ENCODE measurements around the gene MROH2B. TPM values are rescaled to one million over a fixed set of nuclear protein-coding genes. Genes with fewer than 3 reads are reported as not detected.

Gene MROH2B
- polyA plus RNA-seq, 1 donor (not counting 4 experiments of a cell fraction or from before 2014, with no cell fraction given), result not detected

DNA sequence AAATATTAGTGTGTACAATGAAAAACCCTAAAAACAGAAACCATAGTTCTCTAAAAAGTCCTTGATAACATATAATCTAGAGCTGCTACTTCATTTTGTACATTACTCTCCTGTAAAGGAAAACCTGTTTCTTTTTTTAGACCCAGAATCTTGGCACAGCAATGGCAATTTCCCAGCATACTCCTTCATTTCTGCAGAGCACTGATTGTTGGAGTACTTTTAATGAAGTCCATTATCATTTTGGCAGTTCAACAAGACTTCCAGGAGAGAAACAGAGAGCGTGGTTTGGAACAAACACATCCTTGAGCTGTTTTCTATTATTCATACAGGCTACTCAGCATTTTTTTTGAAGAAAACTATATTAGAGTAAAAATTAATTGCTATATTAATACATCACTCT, 22.7 kb upstream of the MROH2B start:
- Histone ChIP-seq H3K4me1 (ENCODE audit: control insufficient read depth, extremely low read depth, insufficient read depth, low read length) (no peaks in the 10 kb centered on the region), H2AFZ (ENCODE audit: control insufficient read depth, low read length) (no peak overlapping the region), H3K9me3 (ENCODE audit: control insufficient read depth, low read depth, low read length) (no peaks in the 10 kb centered on the region), H3K27ac (ENCODE audit: control insufficient read depth, insufficient read depth, low read length) (no peak overlapping the region), H3K79me2 (ENCODE audit: control insufficient read depth, insufficient read depth, low read length) (no peaks in the 10 kb centered on the region), H3K9ac (ENCODE audit: control insufficient read depth, extremely low read depth, insufficient read depth, low read length) (no peak overlapping the region), H3K36me3 (ENCODE audit: control insufficient read depth in 2 of 2, extremely low read depth in 1 of 2, insufficient read depth in 2 of 2, low read length in 2 of 2) (no peaks in the 10 kb centered on the region), H3K4me2 (ENCODE audit: control insufficient read depth, extremely low read depth, insufficient read depth, low read depth, low read length) (no peak overlapping the region), H3K4me3 (ENCODE audit: control insufficient read depth in 2 of 3, extremely low read depth in 1 of 3, insufficient read depth in 2 of 3, low read depth in 1 of 3, low read length in 3 of 3) (no peak overlapping the region), H4K20me1 (ENCODE audit: control insufficient read depth, extremely low read depth, insufficient read depth, low read length) (no peaks in the 10 kb centered on the region), H3K9me1 (ENCODE audit: control insufficient read depth, extremely low read depth, insufficient read depth, low read length) (no peaks in the 10 kb centered on the region), H3K27me3 (ENCODE audit: control insufficient read depth, extremely low read depth, insufficient read depth, low read length) (no peaks in the 10 kb centered on the region)
- FAIRE-seq (no peak), DNase-seq (ENCODE audit: low read depth, low spot score) (no peak)
- TF ChIP-seq, protein P1, sequence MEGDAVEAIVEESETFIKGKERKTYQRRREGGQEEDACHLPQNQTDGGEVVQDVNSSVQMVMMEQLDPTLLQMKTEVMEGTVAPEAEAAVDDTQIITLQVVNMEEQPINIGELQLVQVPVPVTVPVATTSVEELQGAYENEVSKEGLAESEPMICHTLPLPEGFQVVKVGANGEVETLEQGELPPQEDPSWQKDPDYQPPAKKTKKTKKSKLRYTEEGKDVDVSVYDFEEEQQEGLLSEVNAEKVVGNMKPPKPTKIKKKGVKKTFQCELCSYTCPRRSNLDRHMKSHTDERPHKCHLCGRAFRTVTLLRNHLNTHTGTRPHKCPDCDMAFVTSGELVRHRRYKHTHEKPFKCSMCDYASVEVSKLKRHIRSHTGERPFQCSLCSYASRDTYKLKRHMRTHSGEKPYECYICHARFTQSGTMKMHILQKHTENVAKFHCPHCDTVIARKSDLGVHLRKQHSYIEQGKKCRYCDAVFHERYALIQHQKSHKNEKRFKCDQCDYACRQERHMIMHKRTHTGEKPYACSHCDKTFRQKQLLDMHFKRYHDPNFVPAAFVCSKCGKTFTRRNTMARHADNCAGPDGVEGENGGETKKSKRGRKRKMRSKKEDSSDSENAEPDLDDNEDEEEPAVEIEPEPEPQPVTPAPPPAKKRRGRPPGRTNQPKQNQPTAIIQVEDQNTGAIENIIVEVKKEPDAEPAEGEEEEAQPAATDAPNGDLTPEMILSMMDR (optimal IDR thresholded peaks at IDR 0.05 in 1 of 3, IDR thresholded peaks at IDR 0.05 in 1 of 3, conservative IDR thresholded peaks at IDR 0.05 in 1 of 3; ENCODE audit: extremely low read depth in 1 of 3, insufficient read depth in 2 of 3, low read length in 3 of 3), result no peak
- TF ChIP-seq EZH2 (IDR thresholded peaks at IDR 0.05; ENCODE audit: low read length), result no peak
- dilution Hi-C loops (cut with MboI; ENCODE audit: extremely low pct_ligation_motif_present, low sequenced_read_pairs), result no loop called here

DNA sequence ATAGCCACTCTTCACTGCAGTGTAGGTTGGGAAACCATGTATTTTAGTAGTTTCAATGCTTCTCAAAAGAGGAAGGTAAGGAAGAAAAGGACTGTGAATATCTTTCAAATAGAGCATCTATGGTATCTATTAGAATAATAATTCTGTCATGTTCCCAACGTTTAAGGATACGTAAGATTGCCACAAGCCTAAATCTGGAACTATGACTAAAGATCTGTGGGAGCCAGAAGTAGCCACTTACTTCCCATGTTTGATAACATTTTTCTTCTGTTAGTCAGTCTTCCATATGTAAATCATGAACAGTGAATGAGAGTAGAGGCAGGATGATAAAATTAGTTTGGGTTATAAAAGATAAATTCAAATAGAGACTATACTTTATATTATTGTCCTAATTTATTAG, 16.3 kb upstream of the MROH2B start:
- H3K9ac ChIP-seq (ENCODE audit: control insufficient read depth, extremely low read depth, insufficient read depth, low read length), result no peak overlapping the region
- H4K20me1 ChIP-seq (ENCODE audit: control insufficient read depth, extremely low read depth, insufficient read depth, low read length), result no peaks in the 10 kb centered on the region
- no peaks in the 10 kb centered on the region for H3K79me2 ChIP-seq (ENCODE audit: control insufficient read depth, insufficient read depth, low read length)
- H3K4me2 ChIP-seq (ENCODE audit: control insufficient read depth, extremely low read depth, insufficient read depth, low read depth, low read length), result no peak overlapping the region
- H3K4me1 ChIP-seq (ENCODE audit: control insufficient read depth, extremely low read depth, insufficient read depth, low read length), result no peaks in the 10 kb centered on the region
- no peak overlapping the region for H2AFZ ChIP-seq (ENCODE audit: control insufficient read depth, low read length)
- FAIRE-seq, result no peak
- TF ChIP-seq EZH2 (IDR thresholded peaks at IDR 0.05; ENCODE audit: low read length), result no peak
- TF ChIP-seq, protein P1 (optimal IDR thresholded peaks at IDR 0.05 in 1 of 3, IDR thresholded peaks at IDR 0.05 in 1 of 3, conservative IDR thresholded peaks at IDR 0.05 in 1 of 3; ENCODE audit: extremely low read depth in 1 of 3, insufficient read depth in 2 of 3, low read length in 3 of 3), result no peak
- no peaks in the 10 kb centered on the region for H3K36me3 ChIP-seq (ENCODE audit: control insufficient read depth in 2 of 2, extremely low read depth in 1 of 2, insufficient read depth in 2 of 2, low read length in 2 of 2)
- H3K27ac ChIP-seq (ENCODE audit: control insufficient read depth, insufficient read depth, low read length), result no peak overlapping the region
- H3K9me1 ChIP-seq (ENCODE audit: control insufficient read depth, extremely low read depth, insufficient read depth, low read length), result no peaks in the 10 kb centered on the region
- dilution Hi-C loops (cut with MboI; ENCODE audit: extremely low pct_ligation_motif_present, low sequenced_read_pairs), result no loop called here
- DNase-seq (ENCODE audit: low read depth, low spot score), result no peak
- no peak overlapping the region for H3K4me3 ChIP-seq (ENCODE audit: control insufficient read depth in 2 of 3, extremely low read depth in 1 of 3, insufficient read depth in 2 of 3, low read depth in 1 of 3, low read length in 3 of 3)
- no peaks in the 10 kb centered on the region for H3K9me3 ChIP-seq (ENCODE audit: control insufficient read depth, low read depth, low read length)
- H3K27me3 ChIP-seq (ENCODE audit: control insufficient read depth, extremely low read depth, insufficient read depth, low read length), result no peaks in the 10 kb centered on the region
